HPDE6-E6E7 (cell line): ENCODE data around the gene ECHDC3.

Source experiments
- DNase-seq: peaks from one replicate; pipeline ENCODE4 v3.0.0; 2011; ENCODE audit warnings: missing footprints; ENCODE audit errors: extremely low spot score

The ECHDC3 gene

DNA sequence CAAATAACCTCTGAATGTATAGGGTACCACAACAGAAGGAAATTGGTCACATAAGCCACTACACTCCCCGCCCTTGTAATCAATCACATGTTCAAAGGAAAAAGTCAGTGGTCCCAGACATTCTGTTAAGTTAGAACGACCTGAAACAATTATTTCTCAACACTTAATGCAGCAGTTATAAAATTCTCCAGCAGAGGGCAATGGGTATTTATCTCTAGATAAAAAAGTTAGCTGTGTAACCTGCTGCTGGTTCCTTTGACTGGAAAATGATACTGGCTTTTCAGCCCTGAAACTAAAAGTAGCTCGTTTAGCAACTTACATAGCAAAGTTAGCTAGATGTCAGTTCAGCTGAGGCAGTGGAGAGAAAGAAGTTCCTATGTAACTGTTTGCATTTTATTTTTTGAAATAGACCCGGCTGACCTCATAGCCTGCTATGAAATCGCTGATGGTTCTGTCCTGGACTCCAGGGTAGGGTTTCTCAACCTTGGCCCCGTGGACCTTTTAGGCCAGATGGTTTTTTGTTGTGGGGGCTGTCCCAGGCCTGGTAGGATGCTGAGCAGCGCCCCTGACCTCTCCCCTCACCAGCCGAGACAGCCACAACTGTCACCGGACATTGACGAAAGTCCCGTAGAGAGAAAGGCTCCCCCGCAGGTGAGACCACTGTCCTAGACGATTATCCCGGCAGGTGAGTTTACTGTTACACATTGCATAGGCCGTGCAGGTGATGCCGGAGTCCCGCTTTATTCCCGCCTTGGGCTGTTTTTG is 40.8 kb downstream of the ECHDC3 start:
- DNase-seq = peak; percentile 9

DNA sequence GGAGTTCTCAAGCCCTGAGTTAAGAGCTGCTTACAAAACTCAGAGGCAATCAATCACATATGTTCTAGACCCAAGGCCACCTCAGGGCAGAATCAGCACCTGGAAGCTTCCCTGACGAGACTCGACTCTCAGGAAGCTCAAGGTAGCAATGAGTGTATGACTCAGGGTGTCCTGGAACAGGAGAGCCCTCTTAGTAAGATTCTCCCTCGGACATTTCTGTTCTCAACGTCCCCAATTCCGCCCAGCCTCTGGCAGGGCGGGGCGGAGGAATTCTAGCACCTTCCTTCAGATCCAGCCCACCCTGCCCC is 41.3 kb downstream of the ECHDC3 start:
- DNase-seq = no peak

GRCh38 chr10:11787374-11787773 is 45.2 kb downstream of the ECHDC3 start:
- DNase-seq = no peak

DNA sequence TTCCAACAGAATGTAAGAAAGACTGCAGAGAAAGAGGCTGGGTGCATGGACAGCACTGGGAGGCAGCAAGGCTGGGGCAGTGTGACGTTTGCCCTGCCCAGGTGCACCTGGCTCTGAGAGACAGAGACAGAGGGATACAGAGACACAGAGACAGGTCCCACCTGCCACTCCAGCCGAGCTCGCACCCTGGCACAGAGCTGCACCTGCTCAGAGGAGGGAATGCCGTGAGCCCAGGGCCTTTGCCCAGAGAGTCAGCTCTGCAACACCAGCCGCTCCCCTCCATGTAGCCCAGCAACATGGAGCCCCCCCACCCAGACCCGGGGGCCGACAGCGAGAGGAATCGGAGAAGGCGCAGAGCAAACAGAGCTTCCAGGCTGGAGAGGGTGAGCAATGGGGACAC is 45.7 kb downstream of the ECHDC3 start:
- DNase-seq = no peak

DNA sequence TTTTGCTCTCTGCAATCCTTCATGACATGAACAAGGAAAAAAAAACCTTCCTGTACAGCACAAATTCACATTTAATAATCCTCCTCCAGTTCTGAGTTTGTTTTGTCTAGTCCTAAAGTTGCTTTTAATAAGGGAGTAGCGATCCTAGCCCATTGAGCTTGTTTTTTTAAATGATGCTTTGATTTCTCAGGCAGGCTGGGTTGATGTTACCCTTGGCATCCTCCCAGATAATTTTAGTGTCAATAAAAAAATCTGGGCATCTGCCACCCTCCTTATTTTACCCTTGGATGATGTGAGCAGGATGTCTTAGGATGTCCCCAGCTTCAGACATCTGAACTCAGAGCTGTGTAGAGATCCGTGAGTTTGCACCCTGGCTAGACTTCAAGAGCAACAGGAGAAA is 47.1 kb downstream of the ECHDC3 start:
- no peak for DNase-seq

DNA sequence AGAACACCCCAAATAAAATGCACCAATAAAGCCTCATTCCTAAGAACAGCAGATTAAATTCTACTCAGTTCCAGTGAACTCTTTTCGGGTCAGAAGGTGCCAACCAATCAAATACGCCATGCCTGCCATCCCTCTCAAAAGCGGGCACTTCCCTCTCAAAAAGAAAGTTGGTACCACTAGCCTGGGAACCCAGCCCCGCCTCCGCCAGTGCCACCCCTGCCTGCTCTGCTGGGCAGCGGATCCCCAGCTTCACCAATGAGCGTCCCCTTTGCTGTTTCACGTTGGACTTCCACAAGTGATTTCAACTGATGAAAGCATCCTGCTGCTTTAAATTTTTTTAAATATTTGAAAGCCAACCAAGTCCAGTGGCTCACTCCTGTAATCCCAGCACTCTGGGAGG is 47.8 kb downstream of the ECHDC3 start:
- DNase-seq = no peak

- peak; percentile 60 for DNase-seq
These were observed 51.7 kb downstream of the ECHDC3 start for GRCh38 chr10:11793762-11794479.

- DNase-seq = no peak
These were observed 52.4 kb downstream of the ECHDC3 start for GRCh38 chr10:11794566-11794965.

DNA sequence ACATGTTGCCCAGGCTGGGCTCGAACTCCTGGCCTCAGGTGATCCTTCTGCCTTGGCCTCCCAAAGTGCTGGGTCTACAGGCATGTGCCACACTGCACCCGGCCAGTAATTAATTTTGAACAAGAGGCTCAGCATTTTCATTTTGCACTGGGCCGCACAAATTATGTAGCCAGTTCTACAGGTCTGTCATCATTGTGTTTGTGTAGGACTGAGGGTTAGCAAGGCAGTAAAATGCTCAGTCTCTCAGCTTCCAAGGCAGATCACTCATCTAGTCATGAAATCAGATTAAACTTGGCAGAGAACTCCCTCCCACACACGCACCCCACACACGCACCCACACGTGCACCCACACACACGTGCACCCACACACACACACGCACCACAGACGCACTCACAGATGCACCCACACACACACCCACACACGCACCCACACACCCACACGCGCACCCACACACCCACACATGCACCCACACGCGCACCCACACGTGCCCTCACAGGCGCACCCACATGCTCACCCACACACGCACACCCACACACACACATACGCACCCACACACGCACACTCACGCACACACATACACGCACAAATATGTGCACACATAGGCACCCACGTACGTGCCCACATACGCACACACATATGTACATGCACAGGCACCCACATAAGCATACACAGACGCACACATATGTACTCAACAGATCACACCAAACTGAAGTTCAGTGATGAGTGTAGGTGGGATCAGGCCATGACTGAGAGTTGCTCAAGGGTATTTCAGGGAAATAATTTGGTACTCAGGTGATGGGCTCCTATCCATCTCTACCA is 53.1 kb downstream of the ECHDC3 start:
- DNase-seq = no peak

- DNase-seq = no peak
These were observed 54.3 kb downstream of the ECHDC3 start for GRCh38 chr10:11796474-11796873.

DNA sequence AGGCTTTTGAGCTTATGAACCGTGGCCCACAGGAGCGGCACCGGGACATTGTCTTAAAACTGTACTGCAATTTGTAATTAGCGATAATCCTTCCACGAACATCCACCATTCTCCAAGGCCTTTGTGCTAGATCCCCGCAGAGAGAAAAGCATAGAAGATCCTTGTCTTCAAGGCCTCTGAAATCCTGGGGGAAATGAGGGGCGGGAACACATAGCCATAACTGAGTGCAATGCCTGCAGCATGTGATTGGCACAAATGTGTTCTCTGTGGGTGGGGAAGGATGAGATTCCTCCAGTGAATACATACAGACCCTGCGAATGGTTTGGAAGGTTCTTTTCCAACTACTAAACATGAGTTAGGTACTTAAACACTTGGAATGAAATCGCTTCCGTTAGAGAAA is 55.1 kb downstream of the ECHDC3 start:
- DNase-seq = no peak

DNA sequence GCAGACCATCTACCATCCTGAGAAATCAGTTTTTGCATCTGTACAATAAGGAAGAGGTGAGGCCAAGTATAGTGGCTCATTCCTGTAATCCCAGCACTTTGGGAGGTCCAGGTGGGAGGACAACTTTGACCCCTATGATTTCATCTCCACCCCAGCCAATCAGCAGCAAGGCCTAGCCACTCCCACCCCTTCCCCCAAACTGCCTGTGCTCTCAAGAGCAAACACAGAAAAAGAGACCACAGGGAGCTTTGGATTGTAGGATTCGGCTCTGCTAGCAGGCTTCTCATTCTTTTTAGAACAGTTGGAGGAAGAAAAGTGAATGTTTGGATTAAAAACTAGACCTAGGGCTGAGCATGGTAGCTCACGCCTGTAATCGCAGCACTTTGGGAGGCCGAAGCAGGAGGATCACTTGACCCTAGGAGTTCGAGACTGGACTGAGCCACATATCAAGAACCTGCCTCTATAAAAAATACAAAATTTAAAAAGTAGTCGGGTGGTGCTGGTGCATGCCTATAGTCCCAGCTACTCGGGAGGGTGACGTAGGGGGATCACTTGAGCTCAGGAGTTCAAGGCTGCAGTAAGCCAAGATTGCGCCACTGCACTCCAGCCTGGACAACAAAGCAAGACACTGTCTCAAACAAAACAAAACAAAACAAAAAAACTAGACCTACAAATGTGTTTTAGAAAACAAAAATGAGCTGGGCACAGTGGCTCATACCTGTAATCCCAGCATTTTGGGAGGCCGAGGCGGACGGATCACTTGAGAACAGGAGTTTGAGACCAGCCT is 55.9 kb downstream of the ECHDC3 start:
- no peak for DNase-seq

DNA sequence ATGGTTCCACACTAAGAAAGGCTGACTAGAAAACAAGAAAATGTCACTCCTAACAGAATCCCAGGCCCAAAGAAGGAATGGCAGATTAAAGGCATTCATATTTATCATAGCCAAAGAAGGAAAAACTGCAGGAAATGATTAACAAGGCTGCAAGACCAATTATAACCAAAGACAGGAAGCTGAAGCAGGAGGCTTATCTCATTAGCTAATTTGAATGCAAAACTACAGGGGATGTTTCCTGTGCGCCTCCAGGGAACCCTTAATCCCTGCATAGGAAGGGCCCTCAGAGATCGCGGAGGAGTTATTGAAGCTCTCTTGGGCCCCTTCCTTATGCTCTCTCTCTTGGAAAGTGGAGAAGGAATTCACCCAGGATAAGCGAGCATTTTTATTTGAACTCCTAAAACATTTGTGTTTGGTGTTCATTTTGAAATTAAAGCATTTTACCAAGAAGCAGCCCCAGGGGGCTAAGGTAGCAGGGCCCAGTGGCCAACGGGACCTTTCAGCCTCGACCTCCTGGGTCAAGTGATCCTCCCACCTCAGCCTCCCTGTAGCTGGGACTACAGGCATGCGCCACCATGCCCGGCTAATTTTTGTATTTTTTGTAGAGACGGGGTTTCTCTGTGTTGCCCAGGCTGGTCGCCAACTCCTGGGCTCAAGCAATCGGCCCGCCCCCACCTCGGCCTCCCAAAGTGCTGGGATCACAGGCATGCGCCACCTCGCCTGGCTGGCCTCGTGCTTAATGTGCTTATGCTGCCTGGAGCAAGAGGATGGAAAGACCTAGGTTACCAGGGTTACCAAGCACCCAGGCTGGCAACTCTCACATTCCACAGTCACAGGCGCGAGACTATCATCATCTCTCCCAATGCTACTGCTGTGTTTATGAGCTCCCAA is 56.9 kb downstream of the ECHDC3 start:
- DNase-seq = no peak

GRCh38 chr10:11799736-11800080 is 57.5 kb downstream of the ECHDC3 start:
- no peak for DNase-seq

GRCh38 chr10:11804336-11804735 is 62.2 kb downstream of the ECHDC3 start:
- no peak for DNase-seq

GRCh38 chr10:11805792-11806191 is 63.6 kb downstream of the ECHDC3 start:
- no peak for DNase-seq

GRCh38 chr10:11806706-11807105 is 64.5 kb downstream of the ECHDC3 start:
- DNase-seq = no peak

DNA sequence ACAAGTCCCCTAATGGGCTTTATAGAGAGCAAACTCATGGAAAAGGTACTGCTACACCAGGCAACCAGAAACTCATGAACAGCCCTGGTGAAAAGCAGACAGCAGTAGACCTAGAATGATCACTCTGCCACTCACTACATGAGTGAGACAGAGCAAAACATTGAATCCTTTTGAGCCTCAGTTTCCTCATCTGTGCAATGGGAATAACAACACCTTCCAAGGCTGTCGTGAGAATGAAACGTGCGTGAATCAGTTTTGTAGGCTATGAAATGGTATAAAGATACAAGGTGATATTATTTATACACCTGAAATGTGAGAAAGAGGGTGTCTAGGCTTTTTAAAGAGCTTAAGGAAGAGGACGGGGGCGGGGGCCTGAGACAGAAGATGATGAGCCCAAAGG is 66.6 kb downstream of the ECHDC3 start:
- no peak for DNase-seq

DNA sequence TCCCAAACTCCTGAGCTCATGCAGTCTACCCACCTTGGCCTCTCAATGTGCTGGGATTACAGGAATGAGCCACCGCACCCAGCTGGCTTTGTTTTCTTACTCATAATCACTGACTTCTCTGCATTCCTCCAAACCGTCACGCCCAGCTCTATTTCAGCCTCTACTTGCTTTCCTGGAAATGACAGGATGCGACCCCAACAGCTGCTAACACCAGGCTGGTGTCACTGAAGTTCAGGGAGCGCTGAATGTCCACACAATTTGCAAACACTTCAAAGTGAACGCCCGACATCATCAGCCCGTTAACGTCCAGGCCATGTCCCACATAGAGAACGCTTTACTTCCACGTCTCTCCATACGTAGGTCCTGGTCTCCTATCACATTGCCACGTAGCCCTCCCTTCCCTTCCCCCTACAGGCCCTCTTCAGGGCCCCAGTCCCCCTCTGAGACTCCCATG is 68.2 kb downstream of the ECHDC3 start:
- DNase-seq = no peak

GRCh38 chr10:11810973-11811372 is 68.8 kb downstream of the ECHDC3 start:
- DNase-seq = no peak

DNA sequence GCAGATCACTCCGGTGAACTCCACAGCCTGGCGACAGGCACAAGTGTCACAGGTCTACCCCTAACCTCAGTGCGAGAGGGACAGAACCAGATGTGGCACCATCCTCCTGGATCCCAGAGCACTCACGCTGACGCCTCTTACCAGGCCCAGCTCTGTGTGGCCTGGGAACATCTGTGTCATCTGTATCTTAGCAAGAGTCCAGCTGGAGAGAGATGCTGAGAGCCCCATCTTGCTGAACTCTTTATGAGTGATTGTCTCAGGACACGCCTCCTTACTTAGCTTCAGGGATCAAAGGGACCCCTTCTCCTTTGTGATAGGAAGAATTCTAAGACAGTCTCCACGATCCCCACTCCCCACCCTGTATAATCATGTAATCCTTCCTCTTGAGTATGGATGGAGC is 71.0 kb downstream of the ECHDC3 start:
- no peak for DNase-seq
